Skeletal muscle cell (primary cell): ENCODE measurements around the gene EXOC6.
"Not testable (repeated sequence)": the region's sequence is repeated elsewhere in the genome, so short reads cannot be mapped to it uniquely, and the experiment has no call there.

Source experiments
- DNase-seq: peaks from one replicate; pipeline ENCODE4 v3.0.0-alpha.2; 2010; ENCODE audit warnings: low read depth
- H3K4me3 ChIP-seq: 2 replicates; pipeline ENCODE4 v1.5.1; 2011; ENCODE audit warnings: low read depth, mild to moderate bottlenecking, control low read depth, low read length, moderate library complexity

Gene EXOC6

DNA sequence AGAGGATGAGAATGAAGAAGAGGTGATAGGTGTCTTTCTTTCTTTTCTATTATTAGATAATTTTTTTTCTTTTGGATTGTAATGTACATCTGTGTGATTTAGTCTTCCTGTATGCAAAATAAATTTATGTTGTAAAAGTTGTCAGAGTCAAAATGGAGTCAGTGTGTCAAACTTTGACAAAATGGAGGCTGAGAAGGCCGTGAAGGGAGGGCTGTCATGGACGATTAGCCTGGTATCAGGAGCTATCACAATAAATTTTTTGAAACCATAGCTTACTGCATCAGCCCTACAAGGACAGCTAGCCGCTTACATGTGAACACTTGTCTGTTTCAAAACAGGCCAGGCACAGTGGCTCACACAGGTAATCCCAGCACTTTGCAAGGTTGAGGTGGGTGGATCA is 67.6 kb downstream of the EXOC6 start:
- H3K4me3 ChIP-seq, result no peak overlapping the region
- DNase-seq, result no peak

DNA sequence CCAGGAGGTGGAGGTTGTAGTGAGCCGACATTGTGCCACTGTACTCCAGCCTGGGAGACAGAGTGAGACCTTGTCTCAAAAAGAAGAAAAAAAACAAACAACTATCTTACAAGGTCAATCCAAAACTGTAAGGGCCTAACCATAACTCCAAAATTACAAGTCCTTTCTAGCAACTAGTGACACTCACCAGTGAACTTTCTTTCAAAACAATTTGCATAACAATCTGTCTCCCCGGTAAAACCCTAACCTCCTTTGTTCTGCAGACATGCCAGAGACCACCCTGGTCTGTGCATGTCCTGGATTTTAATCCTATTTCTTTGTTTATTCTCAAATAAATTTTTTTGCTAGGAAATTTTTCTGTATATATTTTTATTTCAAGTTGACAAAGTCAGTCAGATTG is 68.1 kb downstream of the EXOC6 start:
- DNase-seq, result no peak
- H3K4me3 ChIP-seq, result no peak overlapping the region

DNA sequence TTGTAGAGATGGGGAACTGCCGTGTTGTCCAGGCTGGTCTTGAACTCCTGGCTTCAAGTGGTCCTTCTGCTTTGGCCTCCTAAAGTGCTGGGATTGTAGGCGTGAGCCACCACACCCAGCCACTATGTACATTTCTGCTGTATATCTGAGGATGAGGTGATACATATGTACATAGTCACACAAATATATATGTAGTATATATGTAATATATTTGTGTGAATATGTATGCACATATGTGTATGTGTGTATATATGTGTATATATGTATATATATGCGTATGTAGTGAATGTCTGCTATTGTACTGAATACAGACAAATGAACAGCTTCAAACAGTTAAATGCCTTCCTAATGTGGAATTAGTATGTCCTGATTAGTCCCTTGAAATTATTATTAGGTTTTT is 70.3 kb downstream of the EXOC6 start:
- no peak for DNase-seq
- H3K4me3 ChIP-seq, result no peak overlapping the region

DNA sequence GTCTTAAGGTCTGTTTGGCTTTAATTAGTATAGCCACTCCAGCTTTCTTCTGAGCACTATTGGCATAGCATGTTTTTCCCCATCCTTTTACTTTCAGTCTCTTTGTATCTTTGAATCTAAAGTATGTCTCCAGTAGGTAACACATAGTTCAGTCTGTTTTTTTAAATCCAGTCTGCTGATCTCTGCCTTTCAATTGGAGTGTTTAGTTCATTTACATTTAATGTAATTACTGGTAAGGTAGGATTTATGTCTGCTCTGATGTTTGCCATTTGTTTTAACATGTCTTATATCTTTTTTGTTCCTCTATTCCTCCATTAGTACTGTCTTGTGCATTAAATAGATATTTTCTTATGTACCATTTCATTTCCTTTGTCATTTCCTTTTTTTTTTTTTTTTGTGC is 72.5 kb downstream of the EXOC6 start:
- H3K4me3 ChIP-seq, result no peak overlapping the region

DNA sequence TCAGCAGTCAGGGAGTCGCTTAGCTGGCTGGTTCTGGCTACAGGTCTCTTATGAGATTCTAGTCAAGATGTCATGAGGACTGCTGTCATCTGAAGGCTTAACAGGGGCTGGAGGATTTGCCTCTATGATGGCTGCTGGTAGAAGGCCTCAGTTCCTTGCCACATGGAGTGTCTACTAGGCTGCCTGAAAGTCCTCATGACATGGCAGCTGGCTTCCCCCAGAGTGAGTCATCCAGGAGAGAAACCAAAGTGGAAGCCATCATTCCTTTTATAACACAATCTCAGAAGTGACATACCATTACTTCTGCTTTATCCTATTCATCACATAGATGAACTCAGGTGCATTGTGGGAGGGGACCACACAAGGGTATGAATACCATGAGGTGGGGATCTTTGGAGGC is 75.1 kb downstream of the EXOC6 start:
- no peak for DNase-seq
- no peak overlapping the region for H3K4me3 ChIP-seq

More for the DNA sequence above, 72.5 kb downstream of the EXOC6 start:
- DNase-seq, result no peak

DNA sequence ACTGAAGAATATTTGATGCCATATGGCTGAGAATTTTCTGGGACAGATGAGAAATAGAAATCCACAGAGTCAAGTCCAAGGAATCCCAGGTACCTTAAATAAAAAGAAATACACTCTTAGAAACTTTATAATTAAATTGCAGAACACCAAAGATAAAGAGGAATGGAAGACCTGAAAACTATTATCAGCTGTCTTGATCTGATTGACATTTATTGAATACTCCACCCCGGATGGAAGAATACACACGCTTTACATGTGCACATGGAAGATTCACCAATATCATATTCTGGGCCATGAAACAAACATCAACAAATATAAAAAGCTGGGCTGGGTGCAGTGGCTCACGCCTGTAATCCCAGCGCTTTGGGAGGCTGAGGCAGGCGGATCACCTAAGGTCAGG is 81.6 kb downstream of the EXOC6 start:
- H3K4me3 ChIP-seq, result no peak overlapping the region
- DNase-seq, result no peak

DNA sequence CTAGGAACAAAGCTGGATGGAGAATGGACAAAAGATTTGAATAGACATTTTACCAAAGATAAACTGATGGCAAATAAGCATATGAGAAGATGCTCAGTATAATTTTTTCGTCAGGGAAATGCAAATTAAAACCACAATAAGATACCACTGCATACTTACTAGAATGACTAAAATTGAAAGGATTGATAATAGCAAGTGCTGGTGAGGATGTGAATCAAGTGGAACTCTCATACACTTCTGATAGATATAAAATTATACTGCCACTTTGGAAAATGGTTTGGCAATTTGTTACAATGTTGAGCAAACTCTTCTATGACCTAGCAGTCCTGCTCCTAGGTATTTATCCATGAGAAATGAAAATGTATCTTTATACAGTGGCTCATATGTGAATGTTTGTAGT is 83.3 kb downstream of the EXOC6 start:
- DNase-seq, result no peak

DNA sequence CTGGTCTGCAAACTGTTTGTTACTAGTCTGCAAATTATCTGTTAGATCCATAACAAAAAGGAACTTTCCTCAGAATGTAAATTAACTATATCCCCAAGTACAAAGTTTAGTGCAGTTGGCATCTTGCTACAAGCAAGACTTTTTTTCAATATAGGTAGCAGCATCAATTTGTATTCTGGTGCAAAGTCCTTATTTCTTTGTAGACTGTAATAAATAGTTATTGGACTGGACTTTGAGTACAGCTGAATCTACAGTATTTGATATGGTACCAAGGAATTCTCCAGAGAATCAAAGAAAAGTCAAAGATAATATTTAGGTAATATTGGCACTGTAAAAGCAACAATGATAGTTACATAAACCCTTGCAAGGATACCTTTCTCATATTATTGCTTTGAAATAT is 89.6 kb downstream of the EXOC6 start:
- DNase-seq, result no peak
- H3K4me3 ChIP-seq, result no peak overlapping the region

More for the DNA sequence above, 83.3 kb downstream of the EXOC6 start:
- no peak overlapping the region for H3K4me3 ChIP-seq

DNA sequence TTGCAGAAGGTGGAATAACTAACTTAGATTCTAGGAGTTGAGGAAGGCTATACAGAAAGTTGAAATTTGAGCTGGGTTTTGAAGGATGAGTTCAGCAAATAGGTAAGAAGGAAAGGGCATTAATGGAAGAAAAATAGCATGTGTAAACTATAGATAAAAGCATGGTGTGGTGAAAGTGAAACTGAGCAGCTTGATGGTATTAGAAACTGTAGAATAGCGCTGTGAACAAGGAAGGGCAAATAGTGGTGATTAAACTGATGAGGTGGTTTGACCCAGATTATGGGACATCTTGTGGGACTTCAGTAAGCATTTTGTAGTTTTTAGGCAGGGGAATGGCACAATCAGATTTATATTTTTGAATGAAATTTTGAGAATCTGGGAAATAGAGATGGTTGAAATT is 90.5 kb downstream of the EXOC6 start:
- H3K4me3 ChIP-seq, result no peak overlapping the region
- DNase-seq, result no peak

DNA sequence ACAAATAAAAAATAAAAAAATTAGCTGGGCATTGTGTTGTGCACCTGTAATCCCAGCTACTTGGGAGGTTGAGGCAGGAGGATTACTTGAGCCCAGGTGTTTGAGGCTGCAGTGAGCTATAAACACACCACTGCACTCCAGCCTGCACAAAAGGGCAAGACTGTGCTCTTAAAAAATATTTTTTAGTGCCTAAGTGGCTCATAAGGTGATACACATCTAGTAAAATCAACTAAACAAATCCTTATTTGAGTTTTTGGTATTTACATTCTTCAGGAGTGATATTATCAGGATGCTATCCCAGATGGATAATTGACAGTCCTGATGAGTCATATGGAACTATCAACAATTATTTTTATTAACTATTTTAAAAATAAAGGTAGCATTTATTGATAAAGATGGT is 93.9 kb downstream of the EXOC6 start:
- no peak for DNase-seq
- H3K4me3 ChIP-seq, result no peak overlapping the region

DNA sequence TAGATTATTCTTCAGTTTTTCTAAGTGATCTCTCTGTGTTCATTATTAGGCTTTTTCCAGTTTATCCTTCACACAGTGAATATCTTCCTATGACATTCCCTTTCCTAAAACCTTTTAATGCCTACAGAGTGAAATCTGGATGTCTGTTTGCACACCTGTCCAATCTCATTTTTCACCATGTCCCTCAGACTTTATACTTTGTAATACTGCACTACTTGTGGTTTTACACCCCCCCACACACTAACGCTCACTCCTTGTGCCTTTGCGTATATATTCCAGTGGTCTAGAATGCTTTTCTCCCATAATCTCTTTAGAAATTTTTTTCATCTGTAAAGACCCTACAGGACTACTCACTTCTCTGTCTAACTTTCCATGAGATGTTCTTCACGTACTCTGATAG is 98.2 kb downstream of the EXOC6 start:
- DNase-seq, result no peak
- no peak overlapping the region for H3K4me3 ChIP-seq

DNA sequence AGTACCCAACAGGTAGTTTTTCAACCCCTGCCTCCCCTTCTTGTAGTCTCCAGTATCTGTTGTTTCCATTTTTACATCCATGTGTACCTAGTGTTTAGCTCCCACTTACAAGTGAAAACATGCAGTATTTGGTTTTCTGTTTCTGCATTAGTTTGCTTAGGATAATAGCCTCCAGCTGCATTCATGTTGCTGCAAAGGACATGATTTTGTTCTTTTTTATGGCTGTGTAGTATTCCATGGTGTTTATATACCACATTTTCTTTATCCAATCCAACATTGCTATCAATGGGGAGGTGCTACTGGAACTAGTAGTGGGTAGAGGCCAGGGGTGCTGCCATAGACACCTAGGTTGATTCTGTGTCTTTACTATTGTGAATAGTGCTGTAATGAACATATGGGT is 104.3 kb downstream of the EXOC6 start:
- DNase-seq, H3K4me3 ChIP-seq: not testable (repeated sequence)

DNA sequence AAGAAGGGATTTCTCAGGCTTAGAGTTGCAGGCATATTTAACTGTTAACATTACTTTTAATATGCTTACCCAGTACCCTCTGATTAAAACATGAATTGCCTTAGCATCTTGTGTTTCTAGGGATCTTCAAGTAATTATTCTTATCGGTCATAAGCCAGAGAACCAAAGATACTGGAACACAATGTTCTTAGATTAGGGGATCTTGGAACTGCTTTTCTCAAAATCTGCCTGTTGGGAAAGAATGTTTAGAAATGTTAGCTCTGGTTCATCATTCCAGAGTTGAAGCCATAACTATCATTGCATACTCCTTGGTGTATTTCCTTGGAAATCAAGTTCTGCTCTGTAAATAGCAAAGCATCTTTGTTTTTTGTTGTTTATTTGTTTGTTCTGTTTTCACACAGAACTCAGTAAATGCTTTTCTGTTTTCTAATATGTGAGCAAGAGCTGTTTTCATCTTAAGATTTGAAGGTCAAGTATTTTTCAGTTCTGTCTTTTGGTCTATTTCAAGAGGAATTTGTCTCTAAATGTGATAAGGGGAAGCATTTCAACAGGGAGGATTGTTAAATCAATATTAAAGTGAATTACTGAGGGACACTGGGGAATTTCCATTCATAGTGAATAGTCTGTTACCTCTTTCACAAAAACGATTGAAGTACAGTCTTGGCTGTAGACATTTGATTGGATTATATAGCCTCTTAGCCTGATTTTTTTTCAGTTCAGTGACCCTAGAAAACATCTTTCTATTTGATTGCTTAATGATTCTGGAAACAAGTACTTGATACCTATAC is 109.1 kb downstream of the EXOC6 start:
- H3K4me3 ChIP-seq, result no peak overlapping the region
- DNase-seq, result no peak

DNA sequence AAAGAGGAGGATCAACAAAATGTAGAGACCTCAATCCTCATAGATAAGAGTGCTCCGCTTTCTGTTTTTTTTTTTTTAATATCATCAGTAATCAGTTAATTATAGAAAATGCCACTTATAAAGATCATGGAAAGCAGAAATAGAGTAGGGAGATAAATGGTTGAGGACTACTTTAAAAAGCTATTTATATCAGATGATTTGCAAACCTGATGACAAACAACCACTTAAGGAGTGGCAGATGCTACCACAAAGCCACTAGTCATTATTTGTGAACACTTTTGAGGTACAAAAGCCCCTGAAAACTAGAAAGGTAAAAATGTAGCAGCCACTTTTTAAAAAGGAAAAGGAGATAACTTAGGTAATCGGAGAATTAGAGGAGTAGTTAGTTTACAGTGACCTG is 113.3 kb downstream of the EXOC6 start:
- DNase-seq, result no peak
- H3K4me3 ChIP-seq, result no peak overlapping the region

DNA sequence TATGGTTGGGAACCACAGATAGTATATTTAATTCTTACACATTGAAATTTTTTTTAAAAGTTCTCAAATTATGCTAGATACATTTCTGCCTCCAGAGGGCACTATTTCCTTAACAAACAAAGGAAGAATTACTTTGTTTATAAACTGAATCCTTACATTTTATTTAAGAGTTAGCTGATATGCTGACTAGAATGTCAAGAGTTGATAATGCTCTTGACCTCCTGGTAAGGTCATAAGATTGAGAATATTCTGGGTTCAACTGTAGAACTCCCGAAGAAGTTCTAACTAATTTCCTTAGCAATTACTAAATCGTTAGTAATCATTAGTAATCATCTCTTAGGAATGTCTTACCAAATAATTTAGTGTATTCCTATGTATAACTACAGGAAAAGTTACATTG is 117.0 kb downstream of the EXOC6 start:
- H3K4me3 ChIP-seq, result no peak overlapping the region
- DNase-seq, result no peak

DNA sequence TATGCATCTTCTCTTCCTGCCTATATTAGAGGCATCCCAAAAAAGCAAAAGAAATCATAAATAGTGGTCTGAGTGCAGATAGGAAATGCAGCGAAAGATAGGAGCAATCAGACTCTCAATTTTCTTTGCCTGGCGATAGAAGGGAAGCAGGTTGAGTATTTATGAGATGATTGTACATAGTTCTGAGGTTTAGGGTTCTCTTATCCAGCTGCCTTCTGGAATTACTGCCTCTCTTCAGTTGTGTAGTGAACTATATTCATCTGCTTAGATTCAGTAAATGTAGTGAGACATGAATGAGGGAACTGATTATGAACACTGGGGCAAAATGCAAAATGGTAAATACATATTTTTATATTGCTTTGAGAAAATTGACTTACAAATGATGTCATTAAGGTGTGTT is 119.3 kb downstream of the EXOC6 start:
- H3K4me3 ChIP-seq, result no peak overlapping the region
- DNase-seq, result no peak

DNA sequence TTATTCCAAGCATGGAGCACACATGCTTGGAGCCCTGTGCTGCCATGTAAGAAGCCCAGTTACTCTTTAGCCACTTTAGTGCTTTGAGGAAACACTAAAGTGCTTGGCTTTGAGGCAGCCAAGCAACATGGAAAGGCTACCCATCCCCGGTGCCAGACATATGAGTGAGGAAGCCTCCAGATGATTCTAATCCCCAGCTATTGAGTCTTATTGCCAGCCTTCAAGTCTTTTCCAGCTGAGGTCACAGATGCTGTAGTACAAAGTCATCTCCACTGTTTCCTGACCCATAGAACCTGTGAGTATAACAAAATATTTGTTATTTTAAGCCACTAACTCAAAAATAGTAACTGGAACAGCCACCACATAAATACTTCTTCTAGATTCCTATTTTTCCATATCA is 120.8 kb downstream of the EXOC6 start:
- no peak for DNase-seq
- H3K4me3 ChIP-seq, result no peak overlapping the region

DNA sequence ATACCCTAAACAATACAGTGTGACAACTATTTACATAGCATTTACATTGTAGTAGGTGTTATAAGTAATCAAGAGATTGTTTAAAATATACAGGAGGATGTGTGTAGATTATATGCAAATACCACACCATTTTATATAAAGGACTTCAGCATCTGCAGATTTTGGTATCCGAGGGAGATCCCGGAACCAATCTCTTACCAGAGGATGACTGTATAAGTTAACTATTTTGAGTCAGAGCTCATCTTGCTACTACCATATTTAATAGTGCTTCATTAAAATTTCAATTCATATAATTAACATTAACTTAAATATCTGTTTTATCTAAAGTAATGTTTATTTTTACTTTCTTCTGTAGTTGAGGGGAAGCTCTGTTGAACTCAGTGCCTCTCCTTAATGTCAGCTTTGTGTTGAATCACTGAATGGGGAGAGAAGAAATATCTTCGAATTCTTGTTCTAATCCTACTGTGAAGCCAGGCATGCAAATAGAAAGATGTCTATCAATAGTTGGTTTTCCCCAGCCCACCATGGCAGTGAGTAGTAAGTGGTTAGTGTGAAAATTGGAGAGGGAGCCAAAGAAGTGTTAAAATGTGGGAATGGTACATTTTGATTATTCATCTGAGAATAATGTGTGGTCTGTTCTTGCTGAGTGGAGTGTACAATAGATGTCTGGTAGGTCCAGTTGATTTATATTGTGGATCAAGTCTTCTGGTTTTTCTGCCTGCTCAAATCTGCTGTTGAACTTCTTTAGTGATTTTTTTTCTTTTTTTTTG is 122.2 kb downstream of the EXOC6 start:
- no peak for DNase-seq
- H3K4me3 ChIP-seq, result no peak overlapping the region

DNA sequence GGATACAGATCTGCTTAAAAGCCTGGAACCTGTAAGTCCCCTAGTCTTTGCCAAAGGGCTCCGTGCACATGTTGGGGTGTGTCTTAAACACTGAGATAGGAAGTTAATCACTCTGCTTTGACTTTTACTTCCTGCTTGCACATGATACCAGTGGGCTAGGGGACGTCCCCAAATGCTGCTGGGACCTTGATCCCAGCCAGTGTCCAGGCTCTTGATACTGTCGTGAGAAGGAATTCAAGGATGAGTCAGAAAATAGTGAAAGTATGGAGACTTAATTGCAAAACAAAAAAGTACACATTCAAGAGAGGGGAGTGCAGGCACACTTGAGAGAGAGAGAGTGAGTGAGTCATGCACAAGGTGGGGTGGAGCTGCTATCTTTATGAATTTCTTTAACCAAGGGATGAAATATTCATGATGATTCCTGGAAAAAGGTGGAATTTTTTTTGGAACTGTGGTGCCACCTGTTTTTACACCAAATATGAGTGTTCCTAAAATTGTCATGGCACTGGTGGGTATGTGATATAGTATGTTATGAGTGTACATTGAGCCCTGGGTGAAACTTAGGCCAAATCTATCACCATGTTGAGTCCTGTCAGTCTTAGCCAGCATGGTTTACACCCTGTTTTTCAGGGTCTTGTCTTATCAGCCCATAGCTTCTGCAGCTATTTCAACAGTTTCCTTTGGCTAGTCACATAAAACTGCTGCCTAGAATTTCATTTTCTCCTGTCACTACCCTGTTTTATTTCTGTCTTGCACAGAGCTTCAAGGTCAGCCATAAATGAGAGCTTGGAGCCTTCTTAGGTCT is 123.9 kb downstream of the EXOC6 start:
- peak; percentile 59 for DNase-seq
- no peak overlapping the region for H3K4me3 ChIP-seq

DNA sequence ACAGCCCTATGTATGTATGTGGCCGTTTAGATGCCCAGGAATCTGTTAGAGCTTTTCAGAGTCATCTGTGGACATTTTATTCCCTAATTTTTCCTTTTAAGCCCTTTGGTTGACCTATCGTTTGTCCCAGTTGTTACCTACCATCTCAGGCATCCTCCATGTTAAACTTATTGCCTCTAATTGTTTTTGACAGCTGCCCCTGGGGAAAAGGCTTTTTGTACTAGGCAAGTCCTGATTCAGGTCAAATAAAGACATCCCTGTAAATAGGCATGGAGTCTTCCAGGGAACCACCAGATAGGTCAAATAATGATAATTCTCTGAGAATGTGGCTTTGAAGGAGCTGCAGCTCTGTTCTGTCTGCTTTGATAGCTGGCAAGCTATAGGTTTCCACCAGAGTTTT is 124.6 kb downstream of the EXOC6 start:
- DNase-seq, result no peak
- H3K4me3 ChIP-seq, result no peak overlapping the region
